ENCODE data around the gene HABP4.

Gene HABP4

GRCh38 chr9:96491880-96492525 is 42.0 kb downstream of the HABP4 start:
- TF ChIP-seq CTCF (IDR thresholded peaks at IDR 0.05; ENCODE audit: low read depth, low read length), result no peak
- H3K4me3 ChIP-seq (ENCODE audit: low read depth, low read length), result no peak overlapping the region

GRCh38 chr9:96492993-96493531 is 43.1 kb downstream of the HABP4 start:
- H3K4me3 ChIP-seq (ENCODE audit: low read depth, low read length), result no peak overlapping the region
- no peak for TF ChIP-seq CTCF (IDR thresholded peaks at IDR 0.05; ENCODE audit: low read depth, low read length)

GRCh38 chr9:96493757-96494156 is 43.8 kb downstream of the HABP4 start:
- H3K4me3 ChIP-seq (ENCODE audit: low read depth, low read length), result no peak overlapping the region
- TF ChIP-seq CTCF (IDR thresholded peaks at IDR 0.05; ENCODE audit: low read depth, low read length), result no peak

GRCh38 chr9:96494215-96494800 is 44.3 kb downstream of the HABP4 start:
- no peak for TF ChIP-seq CTCF (IDR thresholded peaks at IDR 0.05; ENCODE audit: low read depth, low read length)
- H3K4me3 ChIP-seq (ENCODE audit: low read depth, low read length), result no peak overlapping the region

- no peak overlapping the region for H3K4me3 ChIP-seq (ENCODE audit: low read depth, low read length)
- no peak for TF ChIP-seq CTCF (IDR thresholded peaks at IDR 0.05; ENCODE audit: low read depth, low read length)
Measured at GRCh38 chr9:96495341-96495740, 45.4 kb downstream of the HABP4 start.

GRCh38 chr9:96496368-96497116 is 46.6 kb downstream of the HABP4 start:
- no peak for TF ChIP-seq CTCF (IDR thresholded peaks at IDR 0.05; ENCODE audit: low read depth, low read length)
- no peak overlapping the region for H3K4me3 ChIP-seq (ENCODE audit: low read depth, low read length)

- H3K4me3 ChIP-seq (ENCODE audit: low read depth, low read length), result no peak overlapping the region
- TF ChIP-seq CTCF (IDR thresholded peaks at IDR 0.05; ENCODE audit: low read depth, low read length), result no peak
Measured at GRCh38 chr9:96497117-96497399, 47.1 kb downstream of the HABP4 start.

Data from WI38 (cell line).